PC-3 (cell line): ENCODE data around the gene PCDH18. TPM values are rescaled to one million over a fixed set of nuclear protein-coding genes. Genes with fewer than 3 reads are reported as not detected.

Source experiments
- ATAC-seq: fragments of 200-7000 bp; cut with Tn5 transposase; 2 replicates; pipeline ENCODE4 v1.9.1; 2020; ENCODE audit warnings: mild to moderate bottlenecking, moderate library complexity
- BruUV-seq: library from RNA; stranded (reverse); fragments of 400-500 nt; replicated peaks from 2 replicates; lab custom pipeline; 2021; lab: Mats Ljungman, UMichigan
- CTCF ChIA-PET: fragments of 300-600 bp; sonication (Branson Sonifier 250); formaldehyde crosslinking; loops from one replicate; lab custom pipeline; 2022; ENCODE audit warnings: antibody characterized with exemption; lab: Charles Lee
- POLR2A ChIA-PET: fragments of 300-600 bp; sonication (Branson Sonifier 250); formaldehyde crosslinking; loops from one replicate; lab custom pipeline; 2022; ENCODE audit warnings: antibody characterized with exemption; ENCODE audit not compliant: unreplicated experiment; lab: Charles Lee
- DNase-seq: peaks from one replicate; pipeline ENCODE4 v3.0.0-alpha.2; 2015
- H2AFZ ChIP-seq: fragments of 300-600 bp; sonication (generic); 2 replicates; pipeline ENCODE4 v1.6.0; 2016; ENCODE audit warnings: antibody characterized with exemption, low read length
- H3F3A ChIP-seq: fragments of 300-600 bp; sonication (generic); one replicate; pipeline ENCODE4 v1.6.0; 2017; ENCODE audit warnings: antibody characterized with exemption, low read length, control low read depth, mild to moderate bottlenecking; ENCODE audit not compliant: unreplicated experiment
- H3K27ac ChIP-seq: fragments of 300-600 bp; sonication (generic); 2 replicates; pipeline ENCODE4 v1.5.1; 2016; ENCODE audit warnings: mild to moderate bottlenecking, low read length
- H3K27me3 ChIP-seq: fragments of 300-600 bp; sonication (generic); 2 replicates; pipeline ENCODE4 v1.6.1; 2016; ENCODE audit warnings: low read length, mixed read lengths
- H3K36me3 ChIP-seq: fragments of 300-600 bp; sonication (generic); 2 replicates; pipeline ENCODE4 v1.6.1; 2016; ENCODE audit warnings: low read depth, mixed run types, low read length, mixed read lengths
- H3K4me1 ChIP-seq: fragments of 300-600 bp; sonication (generic); 2 replicates; pipeline ENCODE4 v1.5.1; 2016; ENCODE audit warnings: low read length; ENCODE audit not compliant: insufficient read depth
- H3K4me2 ChIP-seq: fragments of 300-600 bp; sonication (generic); 2 replicates; pipeline ENCODE4 v1.6.0; 2016; ENCODE audit warnings: low read length
- H3K4me3 ChIP-seq: fragments of 300-600 bp; sonication (generic); 2 replicates; pipeline ENCODE4 v1.5.1; 2016; ENCODE audit warnings: mild to moderate bottlenecking, low read length, mixed read lengths
- H3K79me2 ChIP-seq: fragments of 300-600 bp; sonication (generic); 2 replicates; pipeline ENCODE4 v1.6.1; 2017; ENCODE audit warnings: low read length, mixed read lengths
- H3K9ac ChIP-seq: fragments of 300-600 bp; sonication (generic); 2 replicates; pipeline ENCODE4 v1.6.0; 2016; ENCODE audit warnings: mild to moderate bottlenecking, low read length
- H3K9me2 ChIP-seq: fragments of 300-600 bp; sonication (generic); replicated peaks from 2 replicates; pipeline ENCODE4 v1.6.1; 2016; ENCODE audit warnings: mixed run types, low read length, mixed read lengths
- H3K9me3 ChIP-seq: fragments of 300-600 bp; sonication (generic); 2 replicates; pipeline ENCODE4 v1.6.1; 2016; ENCODE audit warnings: low read length, mixed read lengths
- H4K20me1 ChIP-seq: fragments of 300-600 bp; sonication (generic); 2 replicates; pipeline ENCODE4 v1.6.1; 2016; ENCODE audit warnings: low read length, mixed read lengths
- EZH2 ChIP-seq: fragments of 300-600 bp; sonication (generic); IDR thresholded peaks from one replicate; pipeline ENCODE4 v1.6.1; 2017; ENCODE audit warnings: antibody characterized with exemption, mild to moderate bottlenecking, low read length; ENCODE audit not compliant: unreplicated experiment
- EZH2phosphoT487 ChIP-seq: fragments of 300-600 bp; sonication (generic); IDR thresholded peaks from 2 replicates; pipeline ENCODE4 v1.6.1; 2018; ENCODE audit warnings: mild to moderate bottlenecking, antibody characterized with exemption, low read length, borderline replicate concordance
- intact Hi-C: fragments of 100-400 bp; cut with micrococcal nuclease; formaldehyde crosslinking; loops from 2 replicates; pipeline ENCODE4 v1.9.0; 2023
- total RNA-seq: library from RNA; depleted of rRNA; stranded (reverse); fragments of >200 nt; gene quantifications from 2 replicates; pipeline ENCODE4 v1.2.3, GENCODE V29; 2014
- TF ChIP-seq, protein P1 (sequence below): fragments of 300-600 bp; sonication (generic); conservative IDR thresholded peaks from 2 replicates; pipeline ENCODE4 v1.5.1; 2017; ENCODE audit warnings: antibody characterized with exemption, low read depth, mild to moderate bottlenecking, low read length

Gene PCDH18
- total RNA-seq, 1 experiment from 2014 or later: 1.6 TPM

DNA sequence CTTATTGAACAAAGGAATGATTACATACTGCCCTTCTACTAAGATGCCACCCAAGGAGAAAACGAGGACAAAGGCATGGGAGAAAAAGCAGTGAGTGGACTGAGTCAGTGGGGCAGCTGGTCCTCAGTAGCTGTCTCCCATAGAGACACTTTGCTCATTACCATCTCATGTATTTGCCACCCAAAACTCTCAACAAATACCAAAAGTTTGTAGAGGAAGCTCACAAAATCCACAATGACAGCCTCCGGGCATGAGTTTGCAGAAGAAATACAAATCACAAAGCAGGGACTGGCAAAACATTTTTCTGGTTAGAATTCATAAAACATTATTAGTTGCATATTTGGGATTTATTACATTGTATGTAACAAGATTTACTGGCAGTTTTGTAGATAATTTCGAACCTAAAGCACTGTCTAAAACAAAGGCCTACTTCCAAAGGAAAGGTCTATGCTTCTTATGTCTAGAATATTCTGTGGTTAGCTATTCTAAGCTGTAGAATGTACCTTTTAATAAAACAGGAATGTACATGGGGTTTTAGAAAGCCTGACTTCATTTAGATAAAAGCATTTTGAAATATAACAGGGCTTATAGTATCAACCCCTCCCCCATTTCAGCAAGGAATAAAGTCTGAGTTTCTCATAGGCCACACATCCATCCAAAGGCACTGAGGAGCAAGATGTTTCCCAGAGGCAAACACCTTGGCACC lies 17.7 kb downstream of the PCDH18 start:
- no peak for ATAC-seq

DNA sequence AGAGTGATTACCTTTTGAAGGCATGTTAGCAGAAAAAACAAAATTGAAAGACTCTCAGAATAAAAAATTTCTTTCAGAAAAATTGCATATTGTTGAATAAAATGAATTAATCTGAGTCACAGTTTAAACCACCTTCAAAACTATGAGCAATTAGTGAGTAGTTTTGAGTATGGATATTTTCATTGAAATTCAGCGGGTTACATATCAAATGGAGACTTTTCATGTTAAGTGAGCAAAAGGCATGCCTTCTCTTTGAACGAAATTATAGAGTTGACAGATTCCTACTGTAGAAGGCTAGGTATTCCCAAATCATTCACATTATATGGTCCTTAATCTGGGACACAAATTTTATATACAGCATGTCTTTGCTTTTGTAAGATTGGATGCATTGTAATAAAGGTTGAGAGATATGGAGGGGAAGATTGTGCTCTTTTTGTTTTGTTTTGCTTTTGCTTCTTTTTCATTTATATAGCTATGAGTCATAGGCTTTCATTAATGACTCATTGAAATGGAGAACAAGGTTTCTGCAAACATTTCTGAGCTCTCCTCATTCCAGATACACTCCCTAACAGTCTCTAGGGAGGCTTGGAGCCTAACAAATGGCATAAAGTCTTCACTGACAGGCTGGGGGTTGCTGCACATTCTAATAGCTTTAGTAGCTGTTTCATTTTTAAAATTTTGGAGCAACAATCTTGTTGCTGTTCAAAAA lies 21.6 kb downstream of the PCDH18 start:
- BruUV-seq: no TSS peak
- Histone ChIP-seq H3K4me2 (peak overlapping the region; percentile 74), H3K4me1 (peaks cover 24% of the 10 kb centered on the region), H3K9ac (no peak overlapping the region), H3K36me3 (no peaks in the 10 kb centered on the region), H3K27me3 (no peaks in the 10 kb centered on the region), H3K79me2 (no peaks in the 10 kb centered on the region), H3K27ac (peak overlapping the region; percentile 52), H3F3A (no peaks in the 10 kb centered on the region), H3K9me3 (no peaks in the 10 kb centered on the region), H4K20me1 (no peaks in the 10 kb centered on the region), H3K9me2 (no peaks in the 10 kb centered on the region), H3K4me3 (peak overlapping the region; percentile 44), H2AFZ (peak overlapping the region; percentile 23; the same call in 1 of the 2 replicates)
- POLR2A ChIA-PET: interaction anchor here (0.6 to 1.0 kb wide), 3 partner anchors 22 to 28 kb away, joined by 3 to 5 read pairs (median 5); partner anchors contain the start of gene PCDH18
- DNase-seq (peak; percentile 81), ATAC-seq (peak; percentile 95)
- intact Hi-C loops: no loop called here
- CTCF ChIA-PET: interaction anchor here (0.7 kb wide), 1 partner anchor 140 kb away, joined by 3 read pairs; no protein-coding TSS in a partner anchor
- TF ChIP-seq EZH2 (no peak), EZH2phosphoT487 (no peak)
- TF ChIP-seq, protein P1, sequence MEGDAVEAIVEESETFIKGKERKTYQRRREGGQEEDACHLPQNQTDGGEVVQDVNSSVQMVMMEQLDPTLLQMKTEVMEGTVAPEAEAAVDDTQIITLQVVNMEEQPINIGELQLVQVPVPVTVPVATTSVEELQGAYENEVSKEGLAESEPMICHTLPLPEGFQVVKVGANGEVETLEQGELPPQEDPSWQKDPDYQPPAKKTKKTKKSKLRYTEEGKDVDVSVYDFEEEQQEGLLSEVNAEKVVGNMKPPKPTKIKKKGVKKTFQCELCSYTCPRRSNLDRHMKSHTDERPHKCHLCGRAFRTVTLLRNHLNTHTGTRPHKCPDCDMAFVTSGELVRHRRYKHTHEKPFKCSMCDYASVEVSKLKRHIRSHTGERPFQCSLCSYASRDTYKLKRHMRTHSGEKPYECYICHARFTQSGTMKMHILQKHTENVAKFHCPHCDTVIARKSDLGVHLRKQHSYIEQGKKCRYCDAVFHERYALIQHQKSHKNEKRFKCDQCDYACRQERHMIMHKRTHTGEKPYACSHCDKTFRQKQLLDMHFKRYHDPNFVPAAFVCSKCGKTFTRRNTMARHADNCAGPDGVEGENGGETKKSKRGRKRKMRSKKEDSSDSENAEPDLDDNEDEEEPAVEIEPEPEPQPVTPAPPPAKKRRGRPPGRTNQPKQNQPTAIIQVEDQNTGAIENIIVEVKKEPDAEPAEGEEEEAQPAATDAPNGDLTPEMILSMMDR: no peak

More for the DNA sequence above, 17.7 kb downstream of the PCDH18 start:
- CTCF ChIA-PET: no interaction called here
- H3K36me3 ChIP-seq: no peaks in the 10 kb centered on the region
- no TSS peak for BruUV-seq
- no peaks in the 10 kb centered on the region for H3K9me3 ChIP-seq
- TF ChIP-seq, protein P1: no peak
- no peak for TF ChIP-seq EZH2phosphoT487
- TF ChIP-seq EZH2: no peak
- no peak overlapping the region for H3K4me2 ChIP-seq
- intact Hi-C loops: no loop called here
- no peaks in the 10 kb centered on the region for H3K27me3 ChIP-seq
- no peaks in the 10 kb centered on the region for H3K9me2 ChIP-seq
- POLR2A ChIA-PET: no interaction called here
- no peak overlapping the region for H3K9ac ChIP-seq
- no peaks in the 10 kb centered on the region for H3F3A ChIP-seq
- H3K4me3 ChIP-seq: no peak overlapping the region
- H3K27ac ChIP-seq: no peak overlapping the region
- no peak overlapping the region for H2AFZ ChIP-seq
- H3K4me1 ChIP-seq: peaks cover 32% of the 10 kb centered on the region
- H3K79me2 ChIP-seq: no peaks in the 10 kb centered on the region
- no peak for DNase-seq
- H4K20me1 ChIP-seq: no peaks in the 10 kb centered on the region
